Right renal cortex interstitium (tissue), 3 donors: ENCODE results near the gene WAPL. TPM values are rescaled to one million over a fixed set of nuclear protein-coding genes. Genes with fewer than 3 reads are reported as not detected.

Experiments
- DNase-seq, 3 donors: peaks; one replicate each; pipeline ENCODE4 v3.0.0-alpha.2; 2013; ENCODE audit warnings: low read depth in 3 of 3, low spot score in 2 of 3
- polyA plus RNA-seq, 3 donors: library from polyadenylated mRNA; unstranded; fragments of 120-200 nt; gene quantifications; one replicate each; pipeline ENCODE4 v1.2.1, GENCODE V29; 2013; ENCODE audit not compliant: insufficient read length in 3 of 3

Gene WAPL
- polyA plus RNA-seq, 3 donors: 51.1 to 54.3 (median 51.9) TPM

GRCh38 chr10:86480571-86480970 lies 41.0 kb downstream of the WAPL start:
- no peak for DNase-seq

GRCh38 chr10:86472061-86472460 lies 49.5 kb downstream of the WAPL start:
- DNase-seq: no peak

GRCh38 chr10:86461963-86462804 lies 59.4 kb downstream of the WAPL start:
- no peak for DNase-seq

- no peak for DNase-seq
Measured at GRCh38 chr10:86451604-86451960, 70.0 kb downstream of the WAPL start.

GRCh38 chr10:86450806-86451603 lies 70.6 kb downstream of the WAPL start:
- DNase-seq: no peak

- no peak for DNase-seq
Measured at GRCh38 chr10:86449926-86450558, 71.5 kb downstream of the WAPL start.

GRCh38 chr10:86447432-86447831 lies 74.2 kb downstream of the WAPL start:
- no peak for DNase-seq

GRCh38 chr10:86446987-86447386 lies 74.6 kb downstream of the WAPL start:
- DNase-seq: no peak

- no peak for DNase-seq
Measured at GRCh38 chr10:86446440-86446839, 75.2 kb downstream of the WAPL start.

- DNase-seq: no peak
Measured at GRCh38 chr10:86443936-86444335, 77.7 kb downstream of the WAPL start.

- DNase-seq: no peak
Measured at GRCh38 chr10:86443069-86443468, 78.5 kb downstream of the WAPL start.

- DNase-seq: no peak
Measured at GRCh38 chr10:86440874-86441843, 80.4 kb downstream of the WAPL start.

- DNase-seq: peak in 2 of 3 donors; percentile 27 to 38
Measured at GRCh38 chr10:86439544-86439943, 82.0 kb downstream of the WAPL start.

- no peak for DNase-seq
Measured at GRCh38 chr10:86438091-86438749, 83.4 kb downstream of the WAPL start.

- no peak for DNase-seq
Measured at GRCh38 chr10:86437447-86437846, 84.1 kb downstream of the WAPL start.

- DNase-seq: no peak
Measured at GRCh38 chr10:86436963-86437362, 84.6 kb downstream of the WAPL start.

- DNase-seq: no peak
Measured at GRCh38 chr10:86434656-86435055, 86.9 kb downstream of the WAPL start.

- no peak for DNase-seq
Measured at GRCh38 chr10:86423739-86424138, 97.9 kb downstream of the WAPL start.

- DNase-seq: no peak
Measured at GRCh38 chr10:86419101-86419500, 102.5 kb downstream of the WAPL start.

GRCh38 chr10:86415583-86415982 lies 106.0 kb downstream of the WAPL start:
- DNase-seq: no peak
